Osteoblast (primary cell): Measurements from ENCODE around the gene ELP1. TPM values are rescaled to one million over a fixed set of nuclear protein-coding genes. Genes with fewer than 3 reads are reported as not detected.

Experiments
- DNase-seq: peaks from one replicate; pipeline ENCODE4 v3.0.0; 2011; ENCODE audit warnings: low spot score, mixed read lengths; ENCODE audit not compliant: insufficient read length; ENCODE audit errors: missing footprints
- H2AFZ ChIP-seq: 2 replicates; pipeline ENCODE4 v1.6.0; 2011; ENCODE audit warnings: mild to moderate bottlenecking, low read length
- H3K27ac ChIP-seq: 2 replicates; pipeline ENCODE4 v1.5.1; 2011; ENCODE audit warnings: mild to moderate bottlenecking, low read depth, low read length, moderate library complexity
- H3K27me3 ChIP-seq: 2 replicates; pipeline ENCODE4 v1.6.0; 2012; ENCODE audit warnings: mild to moderate bottlenecking, control low read depth, inconsistent platforms, low read length, moderate library complexity; ENCODE audit not compliant: insufficient read depth
- H3K36me3 ChIP-seq: 2 replicates; pipeline ENCODE4 v1.5.1; 2011; ENCODE audit warnings: mild to moderate bottlenecking, low read length, control low read depth, moderate library complexity; ENCODE audit not compliant: insufficient read depth
- H3K4me1 ChIP-seq: 2 replicates; pipeline ENCODE4 v1.5.1; 2011; ENCODE audit warnings: mild to moderate bottlenecking, low read length, control low read depth, moderate library complexity; ENCODE audit not compliant: insufficient read depth
- H3K4me2 ChIP-seq: 2 replicates; pipeline ENCODE4 v1.6.0; 2011; ENCODE audit warnings: mild to moderate bottlenecking, low read length; ENCODE audit not compliant: insufficient read depth
- H3K4me3 ChIP-seq: fragments of 200-600 bp; sonication (generic); 3 replicates; pipeline ENCODE4 v1.5.1; 2012; ENCODE audit warnings: mild to moderate bottlenecking, low read length, inconsistent platforms; ENCODE audit not compliant: insufficient read depth
- H3K79me2 ChIP-seq: 2 replicates; pipeline ENCODE4 v1.6.0; 2012; ENCODE audit warnings: mild to moderate bottlenecking, low read length, control low read depth, inconsistent platforms; ENCODE audit not compliant: insufficient read depth
- H3K9me3 ChIP-seq: 2 replicates; pipeline ENCODE4 v1.5.1; 2011; ENCODE audit warnings: low read depth, low read length, control low read depth
- H4K20me1 ChIP-seq: 2 replicates; pipeline ENCODE4 v1.6.0; 2012; ENCODE audit warnings: mild to moderate bottlenecking, low read length, control low read depth; ENCODE audit not compliant: insufficient read depth
- total RNA-seq: library from RNA; depleted of rRNA; stranded (reverse); fragments of >200 nt; gene quantifications from 2 replicates; pipeline ENCODE4 v1.2.3, GENCODE V29; 2012
- TF ChIP-seq, protein P1 (sequence below): IDR thresholded peaks from 2 replicates; pipeline ENCODE4 v1.5.1; 2011; ENCODE audit warnings: mild to moderate bottlenecking, low read depth, low read length, moderate library complexity; ENCODE audit errors: extremely low read depth

The ELP1 gene
- total RNA-seq, 1 donor = 24.2 TPM

DNA sequence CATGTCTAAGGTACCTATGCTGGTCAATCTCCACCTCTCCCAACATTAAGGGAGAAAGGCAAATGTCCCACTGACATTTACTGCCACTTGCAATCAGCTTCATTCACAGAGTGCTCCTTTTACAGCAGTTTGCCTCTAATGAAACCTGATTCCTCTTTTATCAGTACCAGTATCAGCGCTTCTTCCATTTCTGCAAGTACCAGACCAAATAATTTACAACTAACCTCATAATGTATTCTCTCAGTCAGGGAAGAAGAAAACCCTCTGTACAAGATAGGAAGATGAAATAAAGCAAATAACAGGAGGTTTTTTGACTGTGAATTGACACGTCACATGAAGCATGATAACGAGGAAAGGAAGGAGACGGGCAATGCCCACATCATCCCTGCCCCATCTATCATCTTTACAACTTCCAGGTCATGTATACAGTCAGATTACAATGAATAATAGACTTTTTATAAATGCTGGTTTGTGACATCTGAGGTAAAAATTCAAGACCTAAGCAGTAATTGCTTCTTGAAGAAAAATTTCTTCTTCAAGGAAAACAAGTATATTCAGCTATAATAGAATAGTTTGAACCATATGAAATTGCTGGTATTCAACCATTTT, 22.2 kb upstream of the ELP1 start:
- no peak overlapping the region for H2AFZ ChIP-seq
- DNase-seq = no peak
- H3K4me2 ChIP-seq = no peak overlapping the region
- no peaks in the 10 kb centered on the region for H3K27me3 ChIP-seq
- no peaks in the 10 kb centered on the region for H3K79me2 ChIP-seq
- TF ChIP-seq, protein P1, sequence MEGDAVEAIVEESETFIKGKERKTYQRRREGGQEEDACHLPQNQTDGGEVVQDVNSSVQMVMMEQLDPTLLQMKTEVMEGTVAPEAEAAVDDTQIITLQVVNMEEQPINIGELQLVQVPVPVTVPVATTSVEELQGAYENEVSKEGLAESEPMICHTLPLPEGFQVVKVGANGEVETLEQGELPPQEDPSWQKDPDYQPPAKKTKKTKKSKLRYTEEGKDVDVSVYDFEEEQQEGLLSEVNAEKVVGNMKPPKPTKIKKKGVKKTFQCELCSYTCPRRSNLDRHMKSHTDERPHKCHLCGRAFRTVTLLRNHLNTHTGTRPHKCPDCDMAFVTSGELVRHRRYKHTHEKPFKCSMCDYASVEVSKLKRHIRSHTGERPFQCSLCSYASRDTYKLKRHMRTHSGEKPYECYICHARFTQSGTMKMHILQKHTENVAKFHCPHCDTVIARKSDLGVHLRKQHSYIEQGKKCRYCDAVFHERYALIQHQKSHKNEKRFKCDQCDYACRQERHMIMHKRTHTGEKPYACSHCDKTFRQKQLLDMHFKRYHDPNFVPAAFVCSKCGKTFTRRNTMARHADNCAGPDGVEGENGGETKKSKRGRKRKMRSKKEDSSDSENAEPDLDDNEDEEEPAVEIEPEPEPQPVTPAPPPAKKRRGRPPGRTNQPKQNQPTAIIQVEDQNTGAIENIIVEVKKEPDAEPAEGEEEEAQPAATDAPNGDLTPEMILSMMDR = no peak
- H3K4me3 ChIP-seq = no peak overlapping the region
- H3K9me3 ChIP-seq = no peaks in the 10 kb centered on the region
- H3K4me1 ChIP-seq = no peaks in the 10 kb centered on the region
- no peaks in the 10 kb centered on the region for H4K20me1 ChIP-seq
- no peak overlapping the region for H3K27ac ChIP-seq
- peaks cover 37% of the 10 kb centered on the region for H3K36me3 ChIP-seq

DNA sequence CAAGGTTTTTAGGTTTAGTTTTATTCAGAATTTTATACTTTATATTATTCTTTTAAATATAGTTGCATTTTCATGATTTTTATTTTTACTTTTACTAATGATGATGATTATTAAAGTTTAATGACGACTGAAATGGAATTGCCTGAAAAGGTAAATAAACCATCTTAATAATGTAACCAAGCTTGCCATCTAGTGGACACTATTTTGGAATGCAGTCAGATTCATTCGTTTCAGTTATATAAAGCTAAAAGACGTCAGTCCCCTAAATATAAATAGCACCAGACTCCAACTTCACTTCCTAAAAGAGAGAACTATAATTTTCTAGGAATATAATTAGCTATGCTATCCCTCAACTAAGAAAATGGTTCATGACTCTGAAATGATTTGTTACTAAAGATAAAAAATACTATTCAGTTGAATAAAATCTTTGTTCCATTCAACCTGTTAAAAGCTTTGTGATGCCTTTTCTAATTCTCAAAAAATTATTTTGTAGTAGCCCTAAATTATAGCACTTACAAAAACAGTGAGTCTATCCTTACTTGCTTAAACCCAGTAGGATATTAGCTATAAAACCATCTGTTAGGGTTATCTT, 20.2 kb upstream of the ELP1 start:
- no peak overlapping the region for H2AFZ ChIP-seq
- no peaks in the 10 kb centered on the region for H3K9me3 ChIP-seq
- no peak overlapping the region for H3K27ac ChIP-seq
- H3K4me2 ChIP-seq = no peak overlapping the region
- H3K79me2 ChIP-seq = no peaks in the 10 kb centered on the region
- peaks cover 32% of the 10 kb centered on the region for H3K36me3 ChIP-seq
- no peak for DNase-seq
- H3K27me3 ChIP-seq = no peaks in the 10 kb centered on the region
- H4K20me1 ChIP-seq = no peaks in the 10 kb centered on the region
- TF ChIP-seq, protein P1 = peak; percentile 69
- H3K4me3 ChIP-seq = no peak overlapping the region
- H3K4me1 ChIP-seq = no peaks in the 10 kb centered on the region

DNA sequence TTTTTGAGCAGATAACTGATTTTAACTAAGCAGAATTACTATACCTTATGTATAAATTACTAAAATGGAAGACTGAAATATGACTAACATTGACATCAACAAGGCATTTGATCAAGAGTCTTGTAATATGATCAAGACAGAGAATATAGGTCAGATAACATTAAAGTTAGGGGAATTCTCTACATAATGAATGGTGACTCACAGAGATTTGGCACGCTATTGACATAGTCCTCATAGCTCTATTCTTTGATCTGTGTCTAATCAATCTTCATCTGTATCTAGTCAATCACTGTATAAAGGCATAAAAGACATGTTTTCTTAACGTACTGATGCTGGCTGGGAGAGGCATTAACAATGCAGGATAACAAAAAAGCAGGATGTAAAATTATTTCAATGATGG, 17.7 kb upstream of the ELP1 start:
- no peaks in the 10 kb centered on the region for H3K79me2 ChIP-seq
- H3K27me3 ChIP-seq = no peaks in the 10 kb centered on the region
- no peaks in the 10 kb centered on the region for H3K9me3 ChIP-seq
- TF ChIP-seq, protein P1 = no peak
- peaks cover 36% of the 10 kb centered on the region for H3K36me3 ChIP-seq
- H3K4me2 ChIP-seq = no peak overlapping the region
- H2AFZ ChIP-seq = no peak overlapping the region
- no peak overlapping the region for H3K4me3 ChIP-seq
- no peaks in the 10 kb centered on the region for H4K20me1 ChIP-seq
- no peak overlapping the region for H3K27ac ChIP-seq
- no peaks in the 10 kb centered on the region for H3K4me1 ChIP-seq
- no peak for DNase-seq

DNA sequence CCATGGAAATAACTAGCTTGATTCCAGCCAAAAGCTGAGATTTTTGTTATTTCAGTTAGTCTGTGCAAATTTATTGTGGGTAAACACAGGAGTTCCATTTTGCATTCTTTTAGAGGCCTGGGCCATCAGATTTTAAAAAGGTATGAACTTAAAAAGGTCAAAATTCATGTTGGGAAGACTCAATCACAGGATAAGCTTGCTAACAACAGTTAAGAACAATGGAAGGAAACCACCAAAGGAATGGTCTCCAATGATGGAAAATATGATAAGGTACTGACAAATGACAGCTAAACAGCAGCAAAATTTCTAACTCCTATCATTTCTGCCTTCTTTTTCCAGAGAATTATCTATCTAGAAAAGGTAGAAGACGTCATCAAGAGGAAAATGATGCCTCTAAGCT, 16.2 kb upstream of the ELP1 start:
- TF ChIP-seq, protein P1 = no peak
- H3K27me3 ChIP-seq = no peaks in the 10 kb centered on the region
- H3K4me1 ChIP-seq = no peaks in the 10 kb centered on the region
- H3K4me3 ChIP-seq = no peak overlapping the region
- H3K4me2 ChIP-seq = no peak overlapping the region
- DNase-seq = no peak
- peaks cover 41% of the 10 kb centered on the region for H3K36me3 ChIP-seq
- no peaks in the 10 kb centered on the region for H3K79me2 ChIP-seq
- H2AFZ ChIP-seq = no peak overlapping the region
- no peaks in the 10 kb centered on the region for H4K20me1 ChIP-seq
- no peaks in the 10 kb centered on the region for H3K9me3 ChIP-seq
- no peak overlapping the region for H3K27ac ChIP-seq
